Measurements from ENCODE around the gene PTGER3.

DNA sequence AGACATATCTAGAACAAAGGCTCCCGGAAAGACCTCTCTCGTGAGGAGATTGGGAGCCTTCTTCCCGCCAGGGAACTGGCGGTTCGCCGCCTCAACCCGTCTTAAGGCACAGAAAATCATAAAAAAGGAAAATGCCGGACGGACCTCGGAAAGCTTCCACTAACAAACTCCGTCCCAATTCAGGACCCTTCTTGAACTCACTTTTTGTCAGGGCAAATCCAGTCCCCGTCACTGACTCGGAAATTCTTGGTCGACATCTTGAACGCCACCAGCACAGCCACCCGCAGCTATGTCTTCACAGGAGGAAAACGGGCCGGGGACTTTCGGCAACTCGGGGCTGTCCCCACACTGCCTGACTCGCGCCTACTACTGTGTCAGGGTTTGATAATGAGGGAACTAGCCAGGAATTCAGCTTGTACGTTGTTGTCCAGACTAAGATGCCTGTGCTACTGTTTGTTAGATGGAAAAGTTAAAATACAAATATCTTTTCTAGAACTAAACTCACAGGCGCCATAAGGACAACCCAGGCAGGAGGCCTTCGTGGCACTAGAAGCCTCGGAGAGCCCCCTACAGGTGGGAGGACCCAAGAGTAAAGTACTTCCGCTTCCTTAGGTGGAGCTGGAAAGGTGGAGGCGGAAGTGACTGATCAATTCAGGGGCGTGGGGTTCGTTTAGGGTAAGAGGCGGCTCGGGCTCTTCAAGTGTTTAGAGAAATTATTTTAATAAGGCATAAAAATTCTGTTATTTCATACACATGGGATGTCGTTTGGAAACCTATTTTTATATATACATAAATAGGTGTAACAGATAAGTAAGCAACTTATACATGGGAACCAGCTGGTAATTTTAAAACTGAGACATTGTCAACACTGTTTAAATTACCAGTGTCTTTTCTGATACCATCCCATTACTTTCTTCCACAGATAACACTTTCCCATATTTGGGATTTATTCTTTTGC is 33.4 kb upstream of the PTGER3 start, which contains the start of gene ZRANB2:
- TF ChIP-seq, protein P1, sequence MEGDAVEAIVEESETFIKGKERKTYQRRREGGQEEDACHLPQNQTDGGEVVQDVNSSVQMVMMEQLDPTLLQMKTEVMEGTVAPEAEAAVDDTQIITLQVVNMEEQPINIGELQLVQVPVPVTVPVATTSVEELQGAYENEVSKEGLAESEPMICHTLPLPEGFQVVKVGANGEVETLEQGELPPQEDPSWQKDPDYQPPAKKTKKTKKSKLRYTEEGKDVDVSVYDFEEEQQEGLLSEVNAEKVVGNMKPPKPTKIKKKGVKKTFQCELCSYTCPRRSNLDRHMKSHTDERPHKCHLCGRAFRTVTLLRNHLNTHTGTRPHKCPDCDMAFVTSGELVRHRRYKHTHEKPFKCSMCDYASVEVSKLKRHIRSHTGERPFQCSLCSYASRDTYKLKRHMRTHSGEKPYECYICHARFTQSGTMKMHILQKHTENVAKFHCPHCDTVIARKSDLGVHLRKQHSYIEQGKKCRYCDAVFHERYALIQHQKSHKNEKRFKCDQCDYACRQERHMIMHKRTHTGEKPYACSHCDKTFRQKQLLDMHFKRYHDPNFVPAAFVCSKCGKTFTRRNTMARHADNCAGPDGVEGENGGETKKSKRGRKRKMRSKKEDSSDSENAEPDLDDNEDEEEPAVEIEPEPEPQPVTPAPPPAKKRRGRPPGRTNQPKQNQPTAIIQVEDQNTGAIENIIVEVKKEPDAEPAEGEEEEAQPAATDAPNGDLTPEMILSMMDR (IDR thresholded peaks at IDR 0.05) = peak; percentile 87
- TF ChIP-seq ZFX (IDR thresholded peaks at IDR 0.05; ENCODE audit: borderline replicate concordance) = no peak
